Measurements from ENCODE around the gene MT3. TPM values are rescaled to one million over a fixed set of nuclear protein-coding genes. Genes with fewer than 3 reads are reported as not detected.

MT3 gene
- total RNA-seq, 1 donor from 2014 or later, result not detected

- Histone ChIP-seq H3K36me3 (no peaks in the 10 kb centered on the region), H3K27ac (peak overlapping the region; percentile 88 to 96), H3K4me3 (peak overlapping the region; percentile 54 to 88), H3K9me3 (no peaks in the 10 kb centered on the region), H3K27me3 (no peaks in the 10 kb centered on the region), H3K4me1 (peaks cover 3 to 12% of the 10 kb centered on the region in 2 donors)
- no peak for TF ChIP-seq CTCF (IDR thresholded peaks at IDR 0.05)
- intact Hi-C loops (cut with DNase I), result loop anchor here (2.0 to 10.0 kb wide), 2 partner anchors 50 to 552 kb away; partner anchors contain the start of genes MT1X, PSME3IP1 and RSPRY1
- no peak for DNase-seq (ENCODE audit: low spot score in 2 of 2)
Observed at GRCh38 chr16:56632848-56633365, 43.6 kb downstream of the MT3 start.

DNA sequence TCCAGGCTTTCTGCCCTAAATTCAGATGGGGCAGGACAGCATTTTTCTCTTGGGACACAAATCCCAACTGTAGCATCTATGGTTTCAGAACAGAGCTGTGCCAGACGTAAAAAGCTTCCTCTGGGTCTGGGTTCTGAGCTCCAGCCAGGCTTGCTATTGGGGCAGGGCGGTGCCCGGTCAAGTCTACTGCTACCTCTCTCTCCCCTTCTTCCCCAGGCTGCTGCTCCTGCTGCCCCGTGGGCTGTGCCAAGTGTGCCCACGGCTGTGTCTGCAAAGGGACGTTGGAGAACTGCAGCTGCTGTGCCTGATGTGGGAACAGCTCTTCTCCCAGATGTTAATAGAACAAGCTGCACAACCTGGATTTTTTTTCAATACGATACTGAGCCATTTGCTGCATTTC lies 44.2 kb downstream of the MT3 start:
- Histone ChIP-seq H3K36me3 (no peaks in the 10 kb centered on the region), H3K4me3 (peak overlapping the region; percentile 54 to 88), H3K9me3 (no peaks in the 10 kb centered on the region), H3K4me1 (peaks cover 7 to 12% of the 10 kb centered on the region in 2 donors), H3K27me3 (no peaks in the 10 kb centered on the region), H3K27ac (peak overlapping the region; percentile 88 to 96)
- no peak for TF ChIP-seq CTCF (IDR thresholded peaks at IDR 0.05)
- no peak for DNase-seq (ENCODE audit: low spot score in 2 of 2)
- intact Hi-C loops (cut with DNase I), result loop anchor here (2.0 to 10.0 kb wide), 2 partner anchors 49 to 551 kb away; partner anchors contain the start of genes MT1X, PSME3IP1 and RSPRY1

GRCh38 chr16:56634715-56635440 lies 45.5 kb downstream of the MT3 start:
- Histone ChIP-seq H3K27me3 (no peaks in the 10 kb centered on the region), H3K9me3 (no peaks in the 10 kb centered on the region), H3K4me3 (no peak overlapping the region), H3K36me3 (no peaks in the 10 kb centered on the region), H3K4me1 (peaks cover 12 to 15% of the 10 kb centered on the region in 2 donors), H3K27ac (no peak overlapping the region)
- intact Hi-C loops (cut with DNase I), result loop anchor here (10.0 kb wide), 1 partner anchor 550 kb away; the partner anchor contains the start of genes PSME3IP1 and RSPRY1
- TF ChIP-seq CTCF (IDR thresholded peaks at IDR 0.05), result no peak
- DNase-seq (ENCODE audit: low spot score in 2 of 2), result no peak

GRCh38 chr16:56635441-56635967 lies 46.2 kb downstream of the MT3 start:
- Histone ChIP-seq H3K27me3 (no peaks in the 10 kb centered on the region), H3K27ac (no peak overlapping the region), H3K4me1 (peaks cover 12 to 15% of the 10 kb centered on the region in 2 donors), H3K9me3 (no peaks in the 10 kb centered on the region), H3K4me3 (no peak overlapping the region), H3K36me3 (no peaks in the 10 kb centered on the region)
- no peak for TF ChIP-seq CTCF (IDR thresholded peaks at IDR 0.05)
- no peak for DNase-seq (ENCODE audit: low spot score in 2 of 2)
- intact Hi-C loops (cut with DNase I), result loop anchor here (10.0 kb wide), 1 partner anchor 549 kb away; the partner anchor contains the start of genes PSME3IP1 and RSPRY1

- intact Hi-C loops (cut with DNase I), result loop anchor here (10.0 kb wide), 1 partner anchor 548 kb away; the partner anchor contains the start of genes PSME3IP1 and RSPRY1
- no peak overlapping the region for H3K4me3 ChIP-seq
- H3K27ac ChIP-seq, result peak overlapping the region in 1 of 2 donors; percentile 82
- H3K27me3 ChIP-seq, result no peaks in the 10 kb centered on the region
- H3K36me3 ChIP-seq, result no peaks in the 10 kb centered on the region
- DNase-seq (ENCODE audit: low spot score in 2 of 2), result no peak
- H3K9me3 ChIP-seq, result no peaks in the 10 kb centered on the region
- peaks cover 8 to 12% of the 10 kb centered on the region in 2 donors for H3K4me1 ChIP-seq
- no peak for TF ChIP-seq CTCF (IDR thresholded peaks at IDR 0.05)
Observed at GRCh38 chr16:56636616-56637413, 47.5 kb downstream of the MT3 start.
